Activated CD8-positive, alpha-beta memory T cell treated with anti-CD3 and anti-CD28 coated beads, Interleukin-2, amount 50 U/mL, for 24 hours (primary cell): ENCODE measurements around the gene S100A6.
"Not testable (repeated sequence)": the region's sequence is repeated elsewhere in the genome, so short reads cannot be mapped to it uniquely, and the experiment has no call there.

Experiments
- DNase-seq: peaks from one replicate; pipeline ENCODE4 v3.0.0-alpha.2; 2020; ENCODE audit errors: extremely low read depth

The S100A6 gene

GRCh38 chr1:153535242-153536011 lies at the start of gene S100A6:
Gene S100A6 (minus strand): TSS chr1:153535991. CDS start chr1:153535339, 652 bp downstream.
- no peak for DNase-seq

GRCh38 chr1:153585006-153585405 lies 49.2 kb upstream of the S100A6 start:
- DNase-seq: no peak

- DNase-seq: no peak
These were observed 48.2 kb upstream of the S100A6 start for GRCh38 chr1:153583976-153584375.

GRCh38 chr1:153583514-153583913 lies 47.7 kb upstream of the S100A6 start:
- not testable (repeated sequence) for DNase-seq

- DNase-seq: not testable (repeated sequence)
These were observed 47.0 kb upstream of the S100A6 start for GRCh38 chr1:153582836-153583235.

- DNase-seq: no peak
These were observed 43.1 kb upstream of the S100A6 start for GRCh38 chr1:153578936-153579335.

GRCh38 chr1:153578490-153578889 lies 42.7 kb upstream of the S100A6 start:
- DNase-seq: no peak

GRCh38 chr1:153577624-153578051 lies 41.8 kb upstream of the S100A6 start:
- DNase-seq: no peak

- DNase-seq: no peak
These were observed 41.3 kb upstream of the S100A6 start for GRCh38 chr1:153577138-153577537.

- not testable (repeated sequence) for DNase-seq
These were observed 39.7 kb upstream of the S100A6 start for GRCh38 chr1:153575497-153575896.

GRCh38 chr1:153575081-153575491 lies 39.3 kb upstream of the S100A6 start:
- not testable (repeated sequence) for DNase-seq

GRCh38 chr1:153573351-153573750 lies 37.6 kb upstream of the S100A6 start:
- DNase-seq: no peak

- peak; percentile 12 for DNase-seq
These were observed 36.8 kb upstream of the S100A6 start for GRCh38 chr1:153572569-153573015.

GRCh38 chr1:153571706-153572105 lies 35.9 kb upstream of the S100A6 start:
- DNase-seq: no peak

- no peak for DNase-seq
These were observed 35.1 kb upstream of the S100A6 start for GRCh38 chr1:153570874-153571273.

GRCh38 chr1:153569465-153569864 lies 33.7 kb upstream of the S100A6 start:
- DNase-seq: no peak

GRCh38 chr1:153568367-153569099 lies 32.7 kb upstream of the S100A6 start:
- DNase-seq: no peak

GRCh38 chr1:153567621-153568366 lies 32.0 kb upstream of the S100A6 start:
- DNase-seq: no peak

GRCh38 chr1:153566414-153567371 lies 30.9 kb upstream of the S100A6 start:
- DNase-seq: peak; percentile 78

GRCh38 chr1:153565529-153566374 lies 30.0 kb upstream of the S100A6 start, which contains the start of gene S100A2:
Gene S100A2 (minus strand): TSS chr1:153565844. CDS start chr1:153563877, 1,967 bp downstream.
- no peak for DNase-seq
